ENCODE results near the gene ZNF280B.

DNA sequence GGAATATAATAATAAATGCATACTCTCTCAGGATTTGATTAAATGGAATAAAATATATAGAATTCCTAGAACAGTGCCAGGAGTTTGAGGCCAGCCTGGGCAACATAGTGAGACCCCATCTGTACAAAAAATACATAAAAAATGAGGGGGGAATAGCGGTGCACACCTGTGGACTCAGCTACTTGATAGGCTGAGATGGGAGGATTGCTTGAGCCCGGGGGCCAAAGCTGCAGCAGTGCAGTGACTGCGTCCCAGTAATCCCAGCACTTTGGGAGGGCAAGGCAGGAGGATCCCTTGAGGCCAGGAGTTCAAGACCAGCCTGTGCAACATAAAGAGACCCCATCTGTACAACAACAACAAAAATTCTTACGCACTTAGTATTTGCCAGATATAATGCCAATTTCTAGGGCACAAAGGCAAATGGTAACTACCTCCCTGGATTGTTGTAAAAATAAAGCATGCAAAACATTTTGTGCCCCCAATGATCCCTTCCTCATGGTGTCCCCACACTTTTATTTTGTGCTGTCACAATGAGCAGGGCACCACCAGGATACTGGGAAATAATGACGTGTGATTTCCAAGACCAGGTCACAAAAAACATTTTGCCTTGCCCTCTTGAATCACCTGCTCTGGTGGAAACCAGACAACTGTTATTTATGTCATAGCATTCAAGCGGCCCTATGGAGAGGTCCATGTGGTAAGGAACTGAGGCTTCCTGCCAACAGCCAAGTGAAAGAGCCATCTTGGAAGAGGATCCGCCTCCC is 29.9 kb upstream of the ZNF280B start:
- TF ChIP-seq, protein P1, sequence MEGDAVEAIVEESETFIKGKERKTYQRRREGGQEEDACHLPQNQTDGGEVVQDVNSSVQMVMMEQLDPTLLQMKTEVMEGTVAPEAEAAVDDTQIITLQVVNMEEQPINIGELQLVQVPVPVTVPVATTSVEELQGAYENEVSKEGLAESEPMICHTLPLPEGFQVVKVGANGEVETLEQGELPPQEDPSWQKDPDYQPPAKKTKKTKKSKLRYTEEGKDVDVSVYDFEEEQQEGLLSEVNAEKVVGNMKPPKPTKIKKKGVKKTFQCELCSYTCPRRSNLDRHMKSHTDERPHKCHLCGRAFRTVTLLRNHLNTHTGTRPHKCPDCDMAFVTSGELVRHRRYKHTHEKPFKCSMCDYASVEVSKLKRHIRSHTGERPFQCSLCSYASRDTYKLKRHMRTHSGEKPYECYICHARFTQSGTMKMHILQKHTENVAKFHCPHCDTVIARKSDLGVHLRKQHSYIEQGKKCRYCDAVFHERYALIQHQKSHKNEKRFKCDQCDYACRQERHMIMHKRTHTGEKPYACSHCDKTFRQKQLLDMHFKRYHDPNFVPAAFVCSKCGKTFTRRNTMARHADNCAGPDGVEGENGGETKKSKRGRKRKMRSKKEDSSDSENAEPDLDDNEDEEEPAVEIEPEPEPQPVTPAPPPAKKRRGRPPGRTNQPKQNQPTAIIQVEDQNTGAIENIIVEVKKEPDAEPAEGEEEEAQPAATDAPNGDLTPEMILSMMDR (IDR thresholded peaks at IDR 0.05; ENCODE audit: low read length): no peak
- no peak for TF ChIP-seq EZH2 (IDR thresholded peaks at IDR 0.05; ENCODE audit: borderline replicate concordance, low read length)

All from OCI-LY1 (cell line).